H1 (cell line): Measurements from ENCODE around the gene PRPF6. TPM values are rescaled to one million over a fixed set of nuclear protein-coding genes. Genes with fewer than 3 reads are reported as not detected.

Experiments used
- CTCF ChIA-PET: fragments of 300-600 bp; sonication (Branson Sonifier 250); formaldehyde crosslinking; loops from one replicate; lab custom pipeline; 2021; ENCODE audit not compliant: partially characterized antibody; lab: Charles Lee
- POLR2A ChIA-PET: fragments of 300-600 bp; sonication (Branson Sonifier 250); formaldehyde crosslinking; loops from one replicate; lab custom pipeline; 2021; ENCODE audit warnings: inconsistent platforms; ENCODE audit not compliant: partially characterized antibody; lab: Charles Lee
- DNase-seq, 2 experiments: peaks; one replicate each; pipeline versions ENCODE4 v3.0.0 to v3.0.0-alpha.2; 2010 to 2022; ENCODE audit warnings: low spot score in 2 of 2, low read depth in 1 of 2, mixed read lengths in 1 of 2
- FAIRE-seq: peaks from 2 replicates; lab custom pipeline; 2011; peaks lifted over from hg19 to GRCh38; lab: Jason Lieb, UNC
- H2AFZ ChIP-seq: 2 replicates; pipeline ENCODE4 v1.8.1; 2012; ENCODE audit warnings: low read length, inconsistent platforms
- H2AK5ac ChIP-seq: 2 replicates; pipeline ENCODE4 v1.6.1; 2013; ENCODE audit warnings: low read depth, low read length
- H2BK120ac ChIP-seq: replicated peaks from 2 replicates; pipeline ENCODE3; 2013; ENCODE audit warnings: low read depth, low read length, inconsistent platforms
- H2BK12ac ChIP-seq: 2 replicates; pipeline ENCODE4 v1.6.1; 2013; ENCODE audit warnings: low read depth, low read length
- H2BK15ac ChIP-seq: 2 replicates; pipeline ENCODE4 v1.6.1; 2013; ENCODE audit warnings: low read length
- H2BK20ac ChIP-seq: 2 replicates; pipeline ENCODE4 v1.6.1; 2013; ENCODE audit warnings: low read length
- H2BK5ac ChIP-seq: 2 replicates; pipeline ENCODE4 v1.6.1; 2013; ENCODE audit warnings: low read depth, low read length
- H3K14ac ChIP-seq: 2 replicates; pipeline ENCODE4 v1.6.1; 2013; ENCODE audit warnings: inconsistent platforms; ENCODE audit not compliant: insufficient read length
- H3K18ac ChIP-seq: 2 replicates; pipeline ENCODE4 v1.6.1; 2013; ENCODE audit warnings: low read length; ENCODE audit errors: extremely low read depth
- H3K23ac ChIP-seq: 2 replicates; pipeline ENCODE4 v1.6.1; 2013; ENCODE audit warnings: inconsistent platforms; ENCODE audit not compliant: insufficient read length
- H3K23me2 ChIP-seq: 2 replicates; pipeline ENCODE4 v1.6.1; 2013; ENCODE audit warnings: low read depth, low read length
- H3K27ac ChIP-seq: 2 replicates; pipeline ENCODE4 v1.6.1; 2011; ENCODE audit warnings: low read depth, low read length, inconsistent platforms
- H3K27me3 ChIP-seq, 4 experiments: replicated peaks in 1 of 4; 1 replicate in 1 of 4; 2 replicates in 3 of 4; pipeline versions ENCODE4 v1.6.1 to v1.8.1; 2011 to 2013; ENCODE audit warnings: low read length in 3 of 4, mild to moderate bottlenecking in 3 of 4, inconsistent platforms in 2 of 4, mixed read lengths in 2 of 4, moderate library complexity in 1 of 4; ENCODE audit not compliant: control insufficient read depth in 3 of 4, insufficient read depth in 3 of 4; ENCODE audit errors: extremely low read depth in 1 of 4
- H3K36me3 ChIP-seq, 4 experiments: 2 replicates each; pipeline versions ENCODE4 v1.6.1 to v1.8.1; 2011 to 2013; ENCODE audit warnings: mild to moderate bottlenecking in 4 of 4, low read length in 3 of 4, moderate library complexity in 2 of 4, control low read depth in 1 of 4, inconsistent platforms in 1 of 4; ENCODE audit not compliant: insufficient read depth in 4 of 4, control insufficient read depth in 2 of 4
- H3K4ac ChIP-seq: replicated peaks from 2 replicates; pipeline ENCODE3; 2013; ENCODE audit warnings: low read length, low read depth, mixed read lengths, inconsistent platforms; ENCODE audit not compliant: insufficient read length
- H3K4me1 ChIP-seq, 4 experiments: replicated peaks in 1 of 4; 1 replicate in 1 of 4; 2 replicates in 3 of 4; pipeline versions ENCODE4 v1.6.1 to v1.8.1; 2011 to 2013; ENCODE audit warnings: low read length in 3 of 4, inconsistent platforms in 2 of 4, mixed read lengths in 1 of 4; ENCODE audit not compliant: insufficient read depth in 4 of 4, control insufficient read depth in 3 of 4
- H3K4me2 ChIP-seq, 2 experiments: 2 replicates each; pipeline versions ENCODE4 v1.6.1 to v1.8.1; 2011 to 2013; ENCODE audit warnings: low read depth in 2 of 2, low read length in 2 of 2, control low read depth in 1 of 2, inconsistent platforms in 1 of 2, mild to moderate bottlenecking in 1 of 2; ENCODE audit not compliant: insufficient read depth in 1 of 2
- H3K4me3 ChIP-seq, 4 experiments: fragments of 200-600, 300-600 bp in 1 of 4; sonication (generic), shearing (Covaris generic), sonication (Bioruptor Twin) in 1 of 4; 2 replicates each; pipeline versions ENCODE4 v1.5.1 to v1.8.1; 2011 to 2016; ENCODE audit warnings: low read length in 4 of 4, low read depth in 3 of 4, control low read depth in 2 of 4, inconsistent platforms in 2 of 4, mild to moderate bottlenecking in 2 of 4, mixed read lengths in 1 of 4, moderate library complexity in 1 of 4; ENCODE audit not compliant: insufficient read depth in 2 of 4; ENCODE audit errors: extremely low read depth in 1 of 4
- H3K56ac ChIP-seq: replicated peaks from 2 replicates; pipeline ENCODE3; 2013; ENCODE audit warnings: low read depth, mild to moderate bottlenecking, mixed read lengths, low read length, inconsistent platforms; ENCODE audit not compliant: insufficient read length
- H3K79me1 ChIP-seq: 2 replicates; pipeline ENCODE4 v1.6.1; 2013; ENCODE audit warnings: low read depth, low read length, control low read depth
- H3K79me2 ChIP-seq, 2 experiments: 2 replicates each; pipeline versions ENCODE4 v1.6.1 to v1.8.1; 2012 to 2013; ENCODE audit warnings: low read length in 2 of 2, mild to moderate bottlenecking in 2 of 2, inconsistent platforms in 1 of 2; ENCODE audit not compliant: insufficient read depth in 2 of 2, control insufficient read depth in 1 of 2
- H3K9ac ChIP-seq, 4 experiments: replicated peaks in 1 of 4; 1 replicate in 1 of 4; 2 replicates in 3 of 4; pipeline versions ENCODE4 v1.6.1 to v1.8.1; 2011 to 2013; ENCODE audit warnings: low read depth in 3 of 4, low read length in 3 of 4, control low read depth in 2 of 4, mild to moderate bottlenecking in 2 of 4, moderate library complexity in 2 of 4, inconsistent platforms in 1 of 4; ENCODE audit errors: extremely low read depth in 1 of 4
- H3K9me3 ChIP-seq, 2 experiments: 2 replicates each; pipeline versions ENCODE4 v1.6.1 to v1.8.1; 2012 to 2013; ENCODE audit warnings: mild to moderate bottlenecking in 2 of 2, moderate library complexity in 2 of 2, control low read depth in 1 of 2, inconsistent platforms in 1 of 2, low read depth in 1 of 2, low read length in 1 of 2, mixed read lengths in 1 of 2; ENCODE audit not compliant: insufficient read depth in 2 of 2
- H4K20me1 ChIP-seq, 2 experiments: replicated peaks in 1 of 2; 2 replicates each; pipeline versions ENCODE3 to v1.8.1; 2011 to 2013; ENCODE audit warnings: inconsistent platforms in 2 of 2, low read length in 2 of 2, mild to moderate bottlenecking in 1 of 2; ENCODE audit not compliant: insufficient read depth in 2 of 2, control insufficient read depth in 1 of 2
- H4K5ac ChIP-seq: 2 replicates; pipeline ENCODE4 v1.6.1; 2013; ENCODE audit warnings: low read length, low read depth, mixed read lengths, inconsistent platforms; ENCODE audit not compliant: insufficient read length
- H4K8ac ChIP-seq: 2 replicates; pipeline ENCODE4 v1.8.0; 2013; ENCODE audit warnings: mild to moderate bottlenecking, moderate library complexity, low read length, inconsistent platforms; ENCODE audit not compliant: insufficient read depth; ENCODE audit errors: extremely low read depth
- H4K91ac ChIP-seq: replicated peaks from 2 replicates; pipeline ENCODE3; 2013; ENCODE audit warnings: low read length, mixed read lengths, inconsistent platforms; ENCODE audit not compliant: insufficient read length
- BCL11A ChIP-seq, 2 experiments: IDR thresholded peaks; one replicate each; pipeline ENCODE4 v1.6.1; 2011; ENCODE audit warnings: low read depth in 2 of 2, low read length in 2 of 2, mild to moderate bottlenecking in 2 of 2
- CREB1 ChIP-seq: IDR thresholded peaks from 2 replicates; pipeline ENCODE4 v1.6.1; 2012; ENCODE audit warnings: inconsistent platforms
- CTCF ChIP-seq, 3 experiments: IDR thresholded peaks; 1 replicate in 2 of 3; 2 replicates in 1 of 3; pipeline versions ENCODE4 v1.5.1 to v1.6.1; 2011; ENCODE audit warnings: low read length in 3 of 3, mild to moderate bottlenecking in 3 of 3, inconsistent platforms in 2 of 3, low read depth in 1 of 3, moderate library complexity in 1 of 3; ENCODE audit not compliant: insufficient read depth in 1 of 3; ENCODE audit errors: control extremely low read depth in 1 of 3
- EGR1 ChIP-seq: IDR thresholded peaks from 2 replicates; pipeline ENCODE4 v1.6.1; 2011; ENCODE audit warnings: low read depth, low read length, borderline replicate concordance
- GABPA ChIP-seq: IDR thresholded peaks from 2 replicates; pipeline ENCODE4 v1.6.1; 2011; ENCODE audit warnings: mild to moderate bottlenecking, low read length, moderate library complexity, borderline replicate concordance; ENCODE audit not compliant: insufficient read depth
- NANOG ChIP-seq: IDR thresholded peaks from 2 replicates; pipeline ENCODE4 v1.6.1; 2011; ENCODE audit warnings: low read length, low read depth, mild to moderate bottlenecking, inconsistent platforms; ENCODE audit not compliant: insufficient read depth, poor library complexity, severe bottlenecking
- RAD21 ChIP-seq, 2 experiments: IDR thresholded peaks in 1 of 2; conservative IDR thresholded peaks in 1 of 2; 2 replicates each; pipeline ENCODE4 v1.6.1; 2011; ENCODE audit warnings: low read depth in 2 of 2, low read length in 2 of 2, improper control_type of control experiment in 1 of 2, inconsistent platforms in 1 of 2, mild to moderate bottlenecking in 1 of 2, moderate library complexity in 1 of 2
- WGBS, 2 experiments: shearing (Covaris generic) in 1 of 2; methylation state at CpG; one replicate each; pipeline versions ENCODE4 v1.1.6 to v1.1.7; 2013 to 2015; ENCODE audit warnings: low lambda C conversion rate in 2 of 2, mixed read lengths in 2 of 2, inconsistent platforms in 1 of 2, low coverage in 1 of 2, missing lambda C conversion rate in 1 of 2; ENCODE audit not compliant: insufficient replicate concordance in 2 of 2, insufficient coverage in 1 of 2, insufficient read length in 1 of 2; ENCODE audit errors: extremely low coverage in 1 of 2, missing lambda C conversion rate in 1 of 2; 5-methylcytosine and 5-hydroxymethylcytosine counted together
- polyA plus RNA-seq, 7 experiments: library from polyadenylated mRNA; depleted of rRNA in 3 of 7; stranded (reverse) in 5 of 7; unstranded in 2 of 7; fragments of >200 nt in 5 of 7; fragments of 200-250 nt in 2 of 7; gene quantifications; 1 replicate in 5 of 7; 2 replicates in 1 of 7; 4 replicates in 1 of 7; pipeline versions ENCODE4 v1.2.1 to v1.2.3, GENCODE V29; 2011 to 2013; ENCODE audit warnings: missing spikeins in 2 of 7, mixed read lengths in 2 of 7
- total RNA-seq: library from RNA; stranded (reverse); fragmentation: NEBNext Ultra II Directional; extraction: Animal tissue kit (Norgen Biotek cat#: 25700); gene quantifications from 2 replicates; pipeline ENCODE4 v1.2.1, GENCODE V29; 2021

The PRPF6 gene
- total and polyA plus RNA-seq, 2 of the 8 experiments (the other 6 are each of a cell fraction or from before 2014, with no cell fraction given) = 27.9 to 76.9 TPM

DNA sequence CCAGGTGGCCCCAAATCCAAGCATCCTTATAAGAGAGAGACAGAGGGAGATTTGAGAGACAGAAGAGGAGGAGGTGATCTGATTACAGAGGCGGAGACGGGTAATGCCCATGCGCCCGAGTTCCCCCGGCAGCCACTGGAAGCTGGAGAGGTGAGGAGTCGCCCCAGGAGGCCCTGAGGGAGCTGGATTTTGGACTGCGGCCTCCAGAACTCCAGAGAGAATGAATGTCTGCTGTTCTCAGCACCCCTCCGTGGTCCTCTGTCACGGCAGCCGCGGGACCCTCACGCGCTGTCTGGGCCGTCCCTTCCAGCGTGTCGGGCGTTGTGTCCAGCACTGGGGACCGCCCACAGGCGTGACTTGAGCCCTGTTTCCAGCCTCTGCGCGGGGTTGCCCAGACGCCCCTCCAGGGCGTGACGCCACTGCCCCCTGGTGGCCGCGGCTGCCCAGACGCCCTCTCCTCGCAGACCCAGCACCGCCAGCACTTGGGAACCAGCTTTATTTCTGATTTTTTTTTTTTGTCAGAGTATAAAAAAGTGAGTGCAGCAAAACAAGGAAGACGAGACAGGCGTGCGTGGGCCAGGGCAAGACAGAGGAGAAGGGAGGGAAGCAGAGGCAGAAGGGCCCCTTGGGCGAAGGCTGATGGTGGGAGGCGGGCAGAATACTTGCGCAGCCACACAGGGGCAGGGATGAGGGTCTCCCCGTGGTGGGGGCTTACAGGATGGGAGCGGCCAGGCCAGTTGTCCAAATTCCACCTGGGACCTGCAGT is 7.1 kb upstream of the PRPF6 start:
- Histone ChIP-seq H2BK15ac (peak overlapping the region; percentile 72; the same call in 1 of the 2 replicates), H4K8ac (peak overlapping the region; percentile 53), H4K91ac (peak overlapping the region; percentile 65), H3K56ac (no peak overlapping the region), H3K27me3 (peaks cover 0 to 12% (median 2%) of the 10 kb centered on the region in 4 experiments; a peak in 2 of 7 replicates), H2BK120ac (no peak overlapping the region), H3K18ac (peak overlapping the region; percentile 60), H3K36me3 (no peaks in the 10 kb centered on the region), H2BK20ac (no peak overlapping the region), H3K9ac (no peak overlapping the region), H3K14ac (no peak overlapping the region), H3K4me1 (peaks cover 0 to 14% (median 8%) of the 10 kb centered on the region in 4 experiments; a peak in 6 of 7 replicates), H2BK12ac (peak overlapping the region; percentile 75; the same call in 1 of the 2 replicates), H3K23ac (no peak overlapping the region), H4K5ac (peak overlapping the region; percentile 83), H2BK5ac (no peak overlapping the region; the same call in 1 of the 2 replicates), H2AFZ (peak overlapping the region; percentile 78; the same call in 1 of the 2 replicates), H3K4ac (no peak overlapping the region), H4K20me1 (peaks cover 2 to 10% of the 10 kb centered on the region in 2 experiments), H3K23me2 (peaks cover 11% of the 10 kb centered on the region; the same call in 1 of the 2 replicates), H3K79me2 (no peaks in the 10 kb centered on the region), H3K9me3 (no peaks in the 10 kb centered on the region), H3K79me1 (no peaks in the 10 kb centered on the region), H2AK5ac (no peak overlapping the region), H3K4me2 (peak overlapping the region; percentile 5 to 93), H3K27ac (no peak overlapping the region), H3K4me3 (peak overlapping the region; percentile 18 to 61 (median 52); a peak in 7 of 8 replicates)
- FAIRE-seq (no peak), DNase-seq (peak in 1 of 2 experiments; percentile 98)
- CTCF ChIA-PET = interaction anchor here (0.6 to 5.0 kb wide), 43 partner anchors 8 to 490 kb away, joined by 3 to 58 read pairs (median 4); partner anchors contain the start of genes C20orf204, DNAJC5 and UCKL1
- 9% methylated on average over 34 of the region's 37 CpGs; no CpG with 5 or more reads in 1 of the 2 experiments for WGBS, 2 experiments
- POLR2A ChIA-PET = interaction anchor here (0.6 to 2.2 kb wide), 14 partner anchors 10 to 1066 kb away, joined by 3 to 10 read pairs (median 3); partner anchors contain the start of genes PPDPF, TPD52L2 and UCKL1
- peak; percentile 49; the same call in 1 of the 2 replicates for TF ChIP-seq CREB1
- peak; percentile 77 for TF ChIP-seq GABPA
- no peak for TF ChIP-seq BCL11A (IDR thresholded peaks at IDR 0.05; ENCODE audit: low read depth in 2 of 2, low read length in 2 of 2)
- peak; percentile 88 to 93 (median 89) for TF ChIP-seq CTCF (IDR thresholded peaks at IDR 0.05; ENCODE audit: control extremely low read depth in 1 of 3, insufficient read depth in 1 of 3, low read depth in 1 of 3, low read length in 3 of 3)
- TF ChIP-seq RAD21 (IDR thresholded peaks at IDR 0.05 in 1 of 2, conservative IDR thresholded peaks at IDR 0.05 in 1 of 2; ENCODE audit: low read depth in 2 of 2, low read length in 2 of 2) = peak; percentile 93 to 95
- TF ChIP-seq EGR1 = no peak
- no peak for TF ChIP-seq NANOG
